H1 (cell line): ENCODE results near the gene WDR45B. TPM values are rescaled to one million over a fixed set of nuclear protein-coding genes. Genes with fewer than 3 reads are reported as not detected.

ENCODE experiments used
- CTCF ChIA-PET: fragments of 300-600 bp; sonication (Branson Sonifier 250); formaldehyde crosslinking; loops from one replicate; lab custom pipeline; 2021; ENCODE audit not compliant: partially characterized antibody; lab: Charles Lee
- POLR2A ChIA-PET: fragments of 300-600 bp; sonication (Branson Sonifier 250); formaldehyde crosslinking; loops from one replicate; lab custom pipeline; 2021; ENCODE audit warnings: inconsistent platforms; ENCODE audit not compliant: partially characterized antibody; lab: Charles Lee
- DNase-seq, 2 experiments: peaks; one replicate each; pipeline versions ENCODE4 v3.0.0 to v3.0.0-alpha.2; 2010 to 2022; ENCODE audit warnings: low spot score in 2 of 2, low read depth in 1 of 2, mixed read lengths in 1 of 2
- FAIRE-seq: peaks from 2 replicates; lab custom pipeline; 2011; peaks lifted over from hg19 to GRCh38; lab: Jason Lieb, UNC
- H2AFZ ChIP-seq: 2 replicates; pipeline ENCODE4 v1.8.1; 2012; ENCODE audit warnings: low read length, inconsistent platforms
- H2AK5ac ChIP-seq: 2 replicates; pipeline ENCODE4 v1.6.1; 2013; ENCODE audit warnings: low read depth, low read length
- H2BK120ac ChIP-seq: replicated peaks from 2 replicates; pipeline ENCODE3; 2013; ENCODE audit warnings: low read depth, low read length, inconsistent platforms
- H2BK12ac ChIP-seq: 2 replicates; pipeline ENCODE4 v1.6.1; 2013; ENCODE audit warnings: low read depth, low read length
- H2BK15ac ChIP-seq: 2 replicates; pipeline ENCODE4 v1.6.1; 2013; ENCODE audit warnings: low read length
- H2BK20ac ChIP-seq: 2 replicates; pipeline ENCODE4 v1.6.1; 2013; ENCODE audit warnings: low read length
- H2BK5ac ChIP-seq: 2 replicates; pipeline ENCODE4 v1.6.1; 2013; ENCODE audit warnings: low read depth, low read length
- H3K14ac ChIP-seq: 2 replicates; pipeline ENCODE4 v1.6.1; 2013; ENCODE audit warnings: inconsistent platforms; ENCODE audit not compliant: insufficient read length
- H3K18ac ChIP-seq: 2 replicates; pipeline ENCODE4 v1.6.1; 2013; ENCODE audit warnings: low read length; ENCODE audit errors: extremely low read depth
- H3K23ac ChIP-seq: 2 replicates; pipeline ENCODE4 v1.6.1; 2013; ENCODE audit warnings: inconsistent platforms; ENCODE audit not compliant: insufficient read length
- H3K23me2 ChIP-seq: 2 replicates; pipeline ENCODE4 v1.6.1; 2013; ENCODE audit warnings: low read depth, low read length
- H3K27ac ChIP-seq: 2 replicates; pipeline ENCODE4 v1.6.1; 2011; ENCODE audit warnings: low read depth, low read length, inconsistent platforms
- H3K27me3 ChIP-seq, 4 experiments: replicated peaks in 1 of 4; 1 replicate in 1 of 4; 2 replicates in 3 of 4; pipeline versions ENCODE4 v1.6.1 to v1.8.1; 2011 to 2013; ENCODE audit warnings: low read length in 3 of 4, mild to moderate bottlenecking in 3 of 4, inconsistent platforms in 2 of 4, mixed read lengths in 2 of 4, moderate library complexity in 1 of 4; ENCODE audit not compliant: control insufficient read depth in 3 of 4, insufficient read depth in 3 of 4; ENCODE audit errors: extremely low read depth in 1 of 4
- H3K36me3 ChIP-seq, 4 experiments: 2 replicates each; pipeline versions ENCODE4 v1.6.1 to v1.8.1; 2011 to 2013; ENCODE audit warnings: mild to moderate bottlenecking in 4 of 4, low read length in 3 of 4, moderate library complexity in 2 of 4, control low read depth in 1 of 4, inconsistent platforms in 1 of 4; ENCODE audit not compliant: insufficient read depth in 4 of 4, control insufficient read depth in 2 of 4
- H3K4ac ChIP-seq: replicated peaks from 2 replicates; pipeline ENCODE3; 2013; ENCODE audit warnings: low read length, low read depth, mixed read lengths, inconsistent platforms; ENCODE audit not compliant: insufficient read length
- H3K4me1 ChIP-seq, 4 experiments: replicated peaks in 1 of 4; 1 replicate in 1 of 4; 2 replicates in 3 of 4; pipeline versions ENCODE4 v1.6.1 to v1.8.1; 2011 to 2013; ENCODE audit warnings: low read length in 3 of 4, inconsistent platforms in 2 of 4, mixed read lengths in 1 of 4; ENCODE audit not compliant: insufficient read depth in 4 of 4, control insufficient read depth in 3 of 4
- H3K4me2 ChIP-seq, 2 experiments: 2 replicates each; pipeline versions ENCODE4 v1.6.1 to v1.8.1; 2011 to 2013; ENCODE audit warnings: low read depth in 2 of 2, low read length in 2 of 2, control low read depth in 1 of 2, inconsistent platforms in 1 of 2, mild to moderate bottlenecking in 1 of 2; ENCODE audit not compliant: insufficient read depth in 1 of 2
- H3K4me3 ChIP-seq, 4 experiments: fragments of 200-600, 300-600 bp in 1 of 4; sonication (generic), shearing (Covaris generic), sonication (Bioruptor Twin) in 1 of 4; 2 replicates each; pipeline versions ENCODE4 v1.5.1 to v1.8.1; 2011 to 2016; ENCODE audit warnings: low read length in 4 of 4, low read depth in 3 of 4, control low read depth in 2 of 4, inconsistent platforms in 2 of 4, mild to moderate bottlenecking in 2 of 4, mixed read lengths in 1 of 4, moderate library complexity in 1 of 4; ENCODE audit not compliant: insufficient read depth in 2 of 4; ENCODE audit errors: extremely low read depth in 1 of 4
- H3K56ac ChIP-seq: replicated peaks from 2 replicates; pipeline ENCODE3; 2013; ENCODE audit warnings: low read depth, mild to moderate bottlenecking, mixed read lengths, low read length, inconsistent platforms; ENCODE audit not compliant: insufficient read length
- H3K79me1 ChIP-seq: 2 replicates; pipeline ENCODE4 v1.6.1; 2013; ENCODE audit warnings: low read depth, low read length, control low read depth
- H3K79me2 ChIP-seq, 2 experiments: 2 replicates each; pipeline versions ENCODE4 v1.6.1 to v1.8.1; 2012 to 2013; ENCODE audit warnings: low read length in 2 of 2, mild to moderate bottlenecking in 2 of 2, inconsistent platforms in 1 of 2; ENCODE audit not compliant: insufficient read depth in 2 of 2, control insufficient read depth in 1 of 2
- H3K9ac ChIP-seq, 4 experiments: replicated peaks in 1 of 4; 1 replicate in 1 of 4; 2 replicates in 3 of 4; pipeline versions ENCODE4 v1.6.1 to v1.8.1; 2011 to 2013; ENCODE audit warnings: low read depth in 3 of 4, low read length in 3 of 4, control low read depth in 2 of 4, mild to moderate bottlenecking in 2 of 4, moderate library complexity in 2 of 4, inconsistent platforms in 1 of 4; ENCODE audit errors: extremely low read depth in 1 of 4
- H3K9me3 ChIP-seq, 2 experiments: 2 replicates each; pipeline versions ENCODE4 v1.6.1 to v1.8.1; 2012 to 2013; ENCODE audit warnings: mild to moderate bottlenecking in 2 of 2, moderate library complexity in 2 of 2, control low read depth in 1 of 2, inconsistent platforms in 1 of 2, low read depth in 1 of 2, low read length in 1 of 2, mixed read lengths in 1 of 2; ENCODE audit not compliant: insufficient read depth in 2 of 2
- H4K20me1 ChIP-seq, 2 experiments: replicated peaks in 1 of 2; 2 replicates each; pipeline versions ENCODE3 to v1.8.1; 2011 to 2013; ENCODE audit warnings: inconsistent platforms in 2 of 2, low read length in 2 of 2, mild to moderate bottlenecking in 1 of 2; ENCODE audit not compliant: insufficient read depth in 2 of 2, control insufficient read depth in 1 of 2
- H4K5ac ChIP-seq: 2 replicates; pipeline ENCODE4 v1.6.1; 2013; ENCODE audit warnings: low read length, low read depth, mixed read lengths, inconsistent platforms; ENCODE audit not compliant: insufficient read length
- H4K8ac ChIP-seq: 2 replicates; pipeline ENCODE4 v1.8.0; 2013; ENCODE audit warnings: mild to moderate bottlenecking, moderate library complexity, low read length, inconsistent platforms; ENCODE audit not compliant: insufficient read depth; ENCODE audit errors: extremely low read depth
- H4K91ac ChIP-seq: replicated peaks from 2 replicates; pipeline ENCODE3; 2013; ENCODE audit warnings: low read length, mixed read lengths, inconsistent platforms; ENCODE audit not compliant: insufficient read length
- BCL11A ChIP-seq, 2 experiments: IDR thresholded peaks; one replicate each; pipeline ENCODE4 v1.6.1; 2011; ENCODE audit warnings: low read depth in 2 of 2, low read length in 2 of 2, mild to moderate bottlenecking in 2 of 2
- BRCA1 ChIP-seq: IDR thresholded peaks from 2 replicates; pipeline ENCODE4 v1.6.1; 2012; ENCODE audit warnings: low read depth, low read length, improper control_type of control experiment
- CBX8 ChIP-seq: fragments of 300-800, 300-1000 bp; sonication (generic); IDR thresholded peaks from 2 replicates; pipeline ENCODE4 v1.7.1; 2016; ENCODE audit warnings: low read depth, low read length, borderline replicate concordance
- EP300 ChIP-seq, 2 experiments: IDR thresholded peaks; 1 replicate in 1 of 2; 2 replicates in 1 of 2; pipeline ENCODE4 v1.6.1; 2011 to 2012; ENCODE audit warnings: low read depth in 2 of 2, low read length in 2 of 2, mild to moderate bottlenecking in 2 of 2, borderline replicate concordance in 1 of 2, inconsistent platforms in 1 of 2, moderate library complexity in 1 of 2
- EZH2 ChIP-seq: fragments of 200-600 bp; sonication (generic); IDR thresholded peaks from 2 replicates; pipeline ENCODE4 v1.7.1; 2012; ENCODE audit warnings: low read depth, mild to moderate bottlenecking, moderate library complexity, low read length, inconsistent platforms; ENCODE audit not compliant: severe bottlenecking
- HDAC6 ChIP-seq: IDR thresholded peaks from one replicate; pipeline ENCODE4 v1.7.1; 2012; ENCODE audit warnings: low read depth, mild to moderate bottlenecking, inconsistent platforms, low read length, moderate library complexity
- JUND ChIP-seq: IDR thresholded peaks from 2 replicates; pipeline ENCODE4 v1.6.1; 2011; ENCODE audit warnings: mild to moderate bottlenecking, improper control_type of control experiment, low read length
- KDM5A ChIP-seq: fragments of 200-600 bp; IDR thresholded peaks from 2 replicates; pipeline ENCODE4 v1.7.1; 2012; ENCODE audit warnings: mild to moderate bottlenecking, low read length, inconsistent platforms, mixed read lengths
- RBBP5 ChIP-seq: IDR thresholded peaks from 2 replicates; pipeline ENCODE4 v1.7.1; 2012; ENCODE audit warnings: low read depth, mild to moderate bottlenecking, inconsistent platforms, low read length, moderate library complexity, borderline replicate concordance
- TCF12 ChIP-seq: IDR thresholded peaks from 2 replicates; pipeline ENCODE4 v1.6.1; 2011; ENCODE audit warnings: low read depth, mild to moderate bottlenecking, low read length
- WGBS, 2 experiments: shearing (Covaris generic) in 1 of 2; methylation state at CpG; one replicate each; pipeline versions ENCODE4 v1.1.6 to v1.1.7; 2013 to 2015; ENCODE audit warnings: low lambda C conversion rate in 2 of 2, mixed read lengths in 2 of 2, inconsistent platforms in 1 of 2, low coverage in 1 of 2, missing lambda C conversion rate in 1 of 2; ENCODE audit not compliant: insufficient replicate concordance in 2 of 2, insufficient coverage in 1 of 2, insufficient read length in 1 of 2; ENCODE audit errors: extremely low coverage in 1 of 2, missing lambda C conversion rate in 1 of 2; 5-methylcytosine and 5-hydroxymethylcytosine counted together
- polyA plus RNA-seq, 7 experiments: library from polyadenylated mRNA; depleted of rRNA in 3 of 7; stranded (reverse) in 5 of 7; unstranded in 2 of 7; fragments of >200 nt in 5 of 7; fragments of 200-250 nt in 2 of 7; gene quantifications; 1 replicate in 5 of 7; 2 replicates in 1 of 7; 4 replicates in 1 of 7; pipeline versions ENCODE4 v1.2.1 to v1.2.3, GENCODE V29; 2011 to 2013; ENCODE audit warnings: missing spikeins in 2 of 7, mixed read lengths in 2 of 7
- total RNA-seq: library from RNA; stranded (reverse); fragmentation: NEBNext Ultra II Directional; extraction: Animal tissue kit (Norgen Biotek cat#: 25700); gene quantifications from 2 replicates; pipeline ENCODE4 v1.2.1, GENCODE V29; 2021
- TF ChIP-seq, protein P1 (sequence below), 3 experiments: IDR thresholded peaks; 1 replicate in 2 of 3; 2 replicates in 1 of 3; pipeline versions ENCODE4 v1.5.1 to v1.6.1; 2011; ENCODE audit warnings: low read length in 3 of 3, mild to moderate bottlenecking in 3 of 3, inconsistent platforms in 2 of 3, low read depth in 1 of 3, moderate library complexity in 1 of 3; ENCODE audit not compliant: insufficient read depth in 1 of 3; ENCODE audit errors: control extremely low read depth in 1 of 3

Gene WDR45B
- total and polyA plus RNA-seq, 2 of the 8 experiments (the other 6 are each of a cell fraction or from before 2014, with no cell fraction given): 82.0 to 100 TPM

DNA sequence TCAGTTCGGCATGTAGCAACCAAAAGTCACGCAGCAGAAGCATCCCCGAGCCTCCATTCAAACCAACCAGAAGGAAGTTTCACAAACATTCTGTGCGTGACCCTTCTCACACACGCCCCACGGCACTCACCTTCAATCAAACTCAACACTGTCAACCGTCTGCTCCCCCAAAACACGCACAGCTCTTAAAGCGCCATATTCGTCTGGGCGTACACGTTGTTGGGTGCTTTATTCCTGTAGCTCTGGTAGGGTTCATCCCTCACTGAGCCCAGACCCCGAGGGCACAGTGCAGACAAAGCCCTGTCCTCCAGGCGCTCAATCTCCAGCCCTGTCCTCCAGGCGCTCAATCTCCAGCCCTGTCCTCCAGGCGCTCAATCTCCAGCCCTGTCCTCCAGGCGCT is 48.0 kb upstream of the WDR45B start:
- Histone ChIP-seq H3K4me2 (no peak overlapping the region; a peak in 1 of 4 replicates), H3K23me2 (peaks cover 8% of the 10 kb centered on the region; the same call in 1 of the 2 replicates), H4K91ac (no peak overlapping the region), H3K4ac (no peak overlapping the region), H2AFZ (no peak overlapping the region), H3K18ac (no peak overlapping the region), H3K9ac (no peak overlapping the region), H2BK20ac (no peak overlapping the region), H4K20me1 (peaks cover 0 to 9% of the 10 kb centered on the region in 2 experiments), H4K5ac (no peak overlapping the region), H3K36me3 (no peaks in the 10 kb centered on the region; a peak in 1 of 8 replicates), H2BK12ac (no peak overlapping the region), H3K79me1 (no peaks in the 10 kb centered on the region), H3K27ac (no peak overlapping the region), H3K9me3 (no peaks in the 10 kb centered on the region), H2AK5ac (no peak overlapping the region), H2BK15ac (no peak overlapping the region), H3K56ac (no peak overlapping the region), H3K23ac (no peak overlapping the region), H3K79me2 (no peaks in the 10 kb centered on the region), H2BK120ac (no peak overlapping the region), H3K27me3 (peaks cover 16 to 34% (median 24%) of the 10 kb centered on the region in 4 experiments), H2BK5ac (no peak overlapping the region), H3K14ac (no peak overlapping the region), H4K8ac (no peak overlapping the region), H3K4me1 (peaks cover 0 to 11% (median 6%) of the 10 kb centered on the region in 4 experiments; a peak in 4 of 7 replicates), H3K4me3 (no peak overlapping the region)
- DNase-seq (no peak), FAIRE-seq (no peak)
- ChIA-PET CTCF (interaction anchor here (0.9 to 1.7 kb wide), 4 partner anchors 16 to 60 kb away, joined by 3 to 9 read pairs (median 3); no protein-coding TSS in a partner anchor), POLR2A (interaction anchor here (0.6 kb wide), 1 partner anchor 324 kb away, joined by 4 read pairs; no protein-coding TSS in a partner anchor)
- WGBS, 2 experiments: 92% methylated on average over 16 of the region's 17 CpGs; no CpG with 5 or more reads in 1 of the 2 experiments
- no peak for TF ChIP-seq EP300 (IDR thresholded peaks at IDR 0.05; ENCODE audit: borderline replicate concordance in 1 of 2, low read depth in 2 of 2, low read length in 2 of 2)
- no peak for TF ChIP-seq JUND
- TF ChIP-seq TCF12: no peak
- TF ChIP-seq EZH2: no peak
- no peak for TF ChIP-seq BCL11A (IDR thresholded peaks at IDR 0.05; ENCODE audit: low read depth in 2 of 2, low read length in 2 of 2)
- no peak for TF ChIP-seq KDM5A
- TF ChIP-seq HDAC6: no peak
- TF ChIP-seq CBX8: no peak
- TF ChIP-seq, protein P1, sequence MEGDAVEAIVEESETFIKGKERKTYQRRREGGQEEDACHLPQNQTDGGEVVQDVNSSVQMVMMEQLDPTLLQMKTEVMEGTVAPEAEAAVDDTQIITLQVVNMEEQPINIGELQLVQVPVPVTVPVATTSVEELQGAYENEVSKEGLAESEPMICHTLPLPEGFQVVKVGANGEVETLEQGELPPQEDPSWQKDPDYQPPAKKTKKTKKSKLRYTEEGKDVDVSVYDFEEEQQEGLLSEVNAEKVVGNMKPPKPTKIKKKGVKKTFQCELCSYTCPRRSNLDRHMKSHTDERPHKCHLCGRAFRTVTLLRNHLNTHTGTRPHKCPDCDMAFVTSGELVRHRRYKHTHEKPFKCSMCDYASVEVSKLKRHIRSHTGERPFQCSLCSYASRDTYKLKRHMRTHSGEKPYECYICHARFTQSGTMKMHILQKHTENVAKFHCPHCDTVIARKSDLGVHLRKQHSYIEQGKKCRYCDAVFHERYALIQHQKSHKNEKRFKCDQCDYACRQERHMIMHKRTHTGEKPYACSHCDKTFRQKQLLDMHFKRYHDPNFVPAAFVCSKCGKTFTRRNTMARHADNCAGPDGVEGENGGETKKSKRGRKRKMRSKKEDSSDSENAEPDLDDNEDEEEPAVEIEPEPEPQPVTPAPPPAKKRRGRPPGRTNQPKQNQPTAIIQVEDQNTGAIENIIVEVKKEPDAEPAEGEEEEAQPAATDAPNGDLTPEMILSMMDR (IDR thresholded peaks at IDR 0.05; ENCODE audit: control extremely low read depth in 1 of 3, insufficient read depth in 1 of 3, low read depth in 1 of 3, low read length in 3 of 3): no peak
- no peak for TF ChIP-seq BRCA1
- no peak for TF ChIP-seq RBBP5
